Heart left ventricle (tissue), 16 donors: ENCODE data around the gene CDK1. TPM values are rescaled to one million over a fixed set of nuclear protein-coding genes. Genes with fewer than 3 reads are reported as not detected.

ENCODE experiments used
- ATAC-seq, 4 donors: fragments of 200-7000 bp; cut with Tn5 transposase; one replicate each; pipeline ENCODE4 v1.9.1; 2020 to 2022; ENCODE audit warnings: moderate library complexity in 4 of 4, mild to moderate bottlenecking in 3 of 4, moderate number of reproducible peaks in 1 of 4
- DNase-seq, 5 donors: peaks; one replicate each; pipeline ENCODE4 v3.0.0-alpha.2; 2020
- H3K27ac ChIP-seq, 12 donors: fragments of 200-600 bp; sonication (generic) in 4 of 12; one replicate each; pipeline versions ENCODE4 v1.5.0 to v1.8.0; 2016 to 2022; ENCODE audit warnings: mild to moderate bottlenecking in 2 of 12
- H3K27me3 ChIP-seq, 9 donors: fragments of 200-600 bp; sonication (generic) in 2 of 9; one replicate each; pipeline versions ENCODE4 v1.5.1 to v1.8.0; 2016 to 2022; ENCODE audit warnings: mild to moderate bottlenecking in 3 of 9
- H3K36me3 ChIP-seq, 9 donors: fragments of 200-600 bp; sonication (generic) in 2 of 9; one replicate each; pipeline versions ENCODE4 v1.5.0 to v1.8.0; 2018 to 2022; ENCODE audit warnings: mild to moderate bottlenecking in 2 of 9
- H3K4me1 ChIP-seq, 12 donors: fragments of 200-600 bp; sonication (generic) in 4 of 12; one replicate each; pipeline versions ENCODE4 v1.5.0 to v1.8.0; 2016 to 2022; ENCODE audit warnings: mild to moderate bottlenecking in 3 of 12
- H3K4me3 ChIP-seq, 12 donors: fragments of 200-600 bp; sonication (generic) in 4 of 12; one replicate each; pipeline versions ENCODE4 v1.5.0 to v1.8.0; 2017 to 2022; ENCODE audit warnings: mild to moderate bottlenecking in 9 of 12, moderate library complexity in 4 of 12
- H3K9me3 ChIP-seq, 12 donors: fragments of 200-600 bp; sonication (generic) in 4 of 12; one replicate each; pipeline versions ENCODE4 v1.5.0 to v1.8.0; 2016 to 2022; ENCODE audit warnings: mild to moderate bottlenecking in 1 of 12
- POLR2A ChIP-seq, 2 donors: fragments of 450-650 bp; IDR thresholded peaks; one replicate each; pipeline ENCODE4 v1.6.1; 2017; ENCODE audit warnings: antibody characterized with exemption in 2 of 2, mild to moderate bottlenecking in 2 of 2, moderate library complexity in 2 of 2
- WGBS, 4 donors: extraction: QIAGEN DNeasy Blood & Tissue Kit in 2 of 4; methylation state at CpG; one replicate each; pipeline versions ENCODE4 v1.1.5 to v1.1.7; 2013 to 2018; 5-methylcytosine and 5-hydroxymethylcytosine counted together
- intact Hi-C, 10 donors: fragments of 100-400 bp; cut with DNase I; formaldehyde crosslinking; loops; one replicate each; pipeline versions ENCODE4 v1.11.1 to v1.14.2; 2022
- polyA plus RNA-seq, 2 donors: library from polyadenylated mRNA; stranded (reverse); fragments of 200-250 nt; gene quantifications; one replicate each; pipeline ENCODE4 v1.2.3, GENCODE V29; 2013
- total RNA-seq, 9 donors: library from RNA; depleted of rRNA in 2 of 9; stranded (reverse); fragments of >200 nt in 2 of 9; fragmentation: NEBNext Ultra II Directional in 3 of 9; extraction: Animal tissue kit (Norgen Biotek cat#: 25700) in 3 of 9; gene quantifications; one replicate each; pipeline versions ENCODE4 v1.1.0 to v1.2.4, GENCODE V29; 2016 to 2023
- TF ChIP-seq, protein P1 (sequence below), 12 donors: fragments of 200-600 bp; sonication (generic) in 4 of 12; IDR thresholded peaks; one replicate each; pipeline versions ENCODE4 v1.5.0 to v1.8.0; 2018 to 2022; ENCODE audit warnings: antibody characterized with exemption in 12 of 12, mild to moderate bottlenecking in 5 of 12
- donor health status: ischemic (EF 13 %, LVEDD 7.1; RV severe dilation, severe dysfunction).
- donor health status: healthy with polysubstance abuse.
- donor health status: DM: no; HTN: yes; CAD: no.
- donor health status: DM: no; HTN: no; CAD: no.
- donor health status: ischemic (EF 25% LVEDD 6.9; RV normal size, moderate dysfunction).
- donor health status: ischemic (EF 25% LVEDD 5.7; RV mildly dilated, moderate dysfunction).
- donor health status: healthy.
- donor health status: DM: yes; HTN: yes; CAD: no.
- donor health status: ischemic (EF 35%, LVEDD 5.7; RV mildly dilated, moderate dysfunction).
- donor health status: nonischemic (EF 11% LVEDD 7.7; RV severe dilation, severe dysfunction).
- donor health status: DM: yes; HTN: yes; CAD: no.
- donor health status: PGD.
- donor health status: ischemic (EF 29% LVEDD 5.4; RV normal size, mild dysfunction).
- donor health status: nonischemic (EF 23%, LVEDD 6.1; RV moderate dilation, normal function).

CDK1 gene
- total and polyA plus RNA-seq, 11 donors = 0.44 to 13.8 (median 0.99) TPM; not detected in 1

DNA sequence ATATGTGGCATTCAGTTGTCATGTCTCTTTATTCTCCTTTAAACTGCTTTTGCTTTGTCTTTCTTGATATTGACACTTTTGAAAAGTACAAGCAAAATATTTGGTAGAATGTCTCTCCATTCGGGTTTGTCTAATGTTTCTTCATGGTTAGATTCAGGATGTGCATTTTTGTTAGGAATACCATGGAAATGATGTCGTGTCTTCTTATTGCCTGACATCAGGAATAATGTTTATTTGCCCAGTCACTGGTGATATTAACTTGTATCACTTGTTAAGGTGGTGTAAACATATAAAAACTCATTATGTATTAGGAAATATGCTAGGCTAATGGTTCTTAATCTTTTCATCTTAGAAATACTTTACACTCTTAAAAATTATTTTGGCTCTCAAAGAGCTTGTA, 43.4 kb downstream of the CDK1 start:
- DNase-seq (no peak), ATAC-seq (no peak)
- Histone ChIP-seq H3K4me1 (peaks cover 0 to 36% (median 11%) of the 10 kb centered on the region in 12 donors), H3K27ac (no peak overlapping the region), H3K4me3 (no peak overlapping the region), H3K36me3 (no peaks in the 10 kb centered on the region), H3K9me3 (no peaks in the 10 kb centered on the region), H3K27me3 (no peaks in the 10 kb centered on the region)
- TF ChIP-seq, protein P1, sequence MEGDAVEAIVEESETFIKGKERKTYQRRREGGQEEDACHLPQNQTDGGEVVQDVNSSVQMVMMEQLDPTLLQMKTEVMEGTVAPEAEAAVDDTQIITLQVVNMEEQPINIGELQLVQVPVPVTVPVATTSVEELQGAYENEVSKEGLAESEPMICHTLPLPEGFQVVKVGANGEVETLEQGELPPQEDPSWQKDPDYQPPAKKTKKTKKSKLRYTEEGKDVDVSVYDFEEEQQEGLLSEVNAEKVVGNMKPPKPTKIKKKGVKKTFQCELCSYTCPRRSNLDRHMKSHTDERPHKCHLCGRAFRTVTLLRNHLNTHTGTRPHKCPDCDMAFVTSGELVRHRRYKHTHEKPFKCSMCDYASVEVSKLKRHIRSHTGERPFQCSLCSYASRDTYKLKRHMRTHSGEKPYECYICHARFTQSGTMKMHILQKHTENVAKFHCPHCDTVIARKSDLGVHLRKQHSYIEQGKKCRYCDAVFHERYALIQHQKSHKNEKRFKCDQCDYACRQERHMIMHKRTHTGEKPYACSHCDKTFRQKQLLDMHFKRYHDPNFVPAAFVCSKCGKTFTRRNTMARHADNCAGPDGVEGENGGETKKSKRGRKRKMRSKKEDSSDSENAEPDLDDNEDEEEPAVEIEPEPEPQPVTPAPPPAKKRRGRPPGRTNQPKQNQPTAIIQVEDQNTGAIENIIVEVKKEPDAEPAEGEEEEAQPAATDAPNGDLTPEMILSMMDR (IDR thresholded peaks at IDR 0.05) = no peak
- TF ChIP-seq POLR2A (IDR thresholded peaks at IDR 0.05) = no peak
- intact Hi-C loops = loop anchor here in 2 of 10 donors (5.0 kb wide), 2 partner anchors 121 to 911 kb away; partner anchors contain the start of gene RHOBTB1 (in 1 of the 2)
- WGBS, 4 donors = 57 to 73% (median 63%) methylated on average over 2 of the region's 2 CpGs

DNA sequence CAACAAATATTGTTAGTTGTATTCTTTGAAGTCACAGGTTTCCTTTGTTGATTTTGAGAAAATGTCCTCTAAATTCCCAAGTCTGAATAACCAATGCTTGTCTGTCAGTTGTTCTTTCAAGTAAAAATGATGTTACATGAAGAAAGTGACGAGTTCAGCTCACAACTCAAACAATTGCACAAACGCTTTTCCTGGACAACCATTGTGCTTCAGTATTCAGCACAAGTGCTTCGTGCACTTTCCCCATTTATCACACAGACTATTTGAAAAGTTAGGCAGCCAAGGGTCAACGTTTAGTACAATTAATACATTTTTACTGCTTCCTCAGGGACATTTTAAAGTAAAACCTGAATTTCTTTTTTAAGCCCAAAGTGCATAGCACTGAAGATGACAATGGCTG, 44.5 kb downstream of the CDK1 start:
- intact Hi-C loops = loop anchor here in 2 of 10 donors (5.0 kb wide), 2 partner anchors 119 to 909 kb away; partner anchors contain the start of gene RHOBTB1 (in 1 of the 2)

DNA sequence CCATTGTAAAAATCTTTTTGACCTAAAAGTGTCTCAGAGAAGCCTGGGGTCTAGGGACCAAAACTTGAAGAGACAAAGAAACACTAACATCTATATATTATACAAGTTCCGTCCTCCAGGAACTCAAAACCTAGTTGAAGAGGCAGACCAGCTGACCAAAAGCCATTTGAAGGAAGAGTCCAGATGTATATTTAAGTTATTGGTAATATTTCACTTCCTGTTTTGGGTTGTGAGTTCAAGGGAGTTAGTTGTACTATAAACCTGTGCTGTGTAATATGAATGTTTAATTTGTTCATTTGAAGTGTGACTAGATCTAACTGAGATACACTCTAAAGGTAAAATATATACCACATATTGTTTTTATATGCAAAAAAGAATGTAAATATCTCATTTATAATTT, 45.0 kb downstream of the CDK1 start:
- Histone ChIP-seq H3K4me3 (no peak overlapping the region), H3K27me3 (no peaks in the 10 kb centered on the region), H3K4me1 (peaks cover 0 to 43% (median 17%) of the 10 kb centered on the region in 12 donors), H3K36me3 (no peaks in the 10 kb centered on the region), H3K27ac (no peak overlapping the region), H3K9me3 (no peaks in the 10 kb centered on the region)
- WGBS, 4 donors = 94 to 100% (median 97%) methylated on average over 1 of the region's 1 CpG
- DNase-seq = no peak
- intact Hi-C loops = loop anchor here in 2 of 10 donors (5.0 kb wide), 2 partner anchors 119 to 909 kb away; partner anchors contain the start of gene RHOBTB1 (in 1 of the 2)
- ATAC-seq = no peak
- no peak for TF ChIP-seq POLR2A (IDR thresholded peaks at IDR 0.05)
- TF ChIP-seq, protein P1 (IDR thresholded peaks at IDR 0.05) = no peak

More for the DNA sequence above, 44.5 kb downstream of the CDK1 start:
- Histone ChIP-seq H3K4me1 (peaks cover 0 to 39% (median 15%) of the 10 kb centered on the region in 12 donors), H3K4me3 (no peak overlapping the region), H3K36me3 (no peaks in the 10 kb centered on the region), H3K9me3 (no peaks in the 10 kb centered on the region), H3K27ac (no peak overlapping the region), H3K27me3 (no peaks in the 10 kb centered on the region)
- no peak for ATAC-seq
- no peak for DNase-seq
- TF ChIP-seq, protein P1 (IDR thresholded peaks at IDR 0.05) = no peak
- no peak for TF ChIP-seq POLR2A (IDR thresholded peaks at IDR 0.05)
- WGBS, 4 donors = 67 to 78% (median 76%) methylated on average over 4 of the region's 4 CpGs

DNA sequence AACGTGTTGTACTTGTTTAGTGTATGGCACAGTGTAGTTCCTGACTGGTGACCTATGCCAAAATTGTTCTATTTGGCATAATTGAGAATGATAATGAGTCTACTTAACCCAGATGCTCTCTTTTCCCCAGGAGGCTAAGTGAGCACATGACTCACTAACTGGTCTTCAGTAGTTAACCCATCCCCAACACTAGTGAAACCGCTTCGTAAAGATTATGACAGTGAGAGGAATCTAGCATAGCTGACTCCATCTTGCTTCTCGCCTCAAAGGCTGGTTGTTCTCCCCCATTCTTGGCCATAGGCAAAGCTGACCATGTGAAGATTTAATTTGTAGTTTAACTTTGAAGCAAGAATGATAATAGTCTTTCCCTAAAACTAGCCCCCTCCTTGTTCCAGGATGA, 47.2 kb downstream of the CDK1 start:
- Histone ChIP-seq H3K27ac (no peak overlapping the region), H3K27me3 (no peaks in the 10 kb centered on the region), H3K9me3 (no peaks in the 10 kb centered on the region), H3K36me3 (no peaks in the 10 kb centered on the region), H3K4me3 (no peak overlapping the region), H3K4me1 (peaks cover 0 to 38% (median 22%) of the 10 kb centered on the region in 12 donors)
- TF ChIP-seq POLR2A (IDR thresholded peaks at IDR 0.05) = no peak
- TF ChIP-seq, protein P1 (IDR thresholded peaks at IDR 0.05) = no peak
- 79 to 85% (median 83%) methylated on average over 4 of the region's 4 CpGs for WGBS, 4 donors
- intact Hi-C loops = loop anchor here in 1 of 10 donors (5.0 kb wide), 1 partner anchor 117 kb away; the partner anchor contains the start of gene RHOBTB1
- no peak for DNase-seq
- no peak for ATAC-seq
